Rectal smooth muscle tissue (tissue), 1 donor: Measurements from ENCODE around the gene OR51B5.
"Not testable (repeated sequence)": the region's sequence is repeated elsewhere in the genome, so short reads cannot be mapped to it uniquely, and the experiment has no call there.

Source experiments
- H3K27ac ChIP-seq: one replicate; pipeline ENCODE4 v1.7.0; 2013; ENCODE audit warnings: low read depth, low read length, inconsistent platforms
- H3K27me3 ChIP-seq: one replicate; pipeline ENCODE4 v1.7.0; 2013; ENCODE audit warnings: low read length; ENCODE audit not compliant: control insufficient read depth, insufficient read depth
- H3K36me3 ChIP-seq: one replicate; pipeline ENCODE4 v1.7.0; 2013; ENCODE audit warnings: low read length; ENCODE audit not compliant: control insufficient read depth, insufficient read depth
- H3K4me1 ChIP-seq: one replicate; pipeline ENCODE4 v1.7.0; 2013; ENCODE audit warnings: low read length; ENCODE audit not compliant: control insufficient read depth, insufficient read depth
- H3K4me3 ChIP-seq: one replicate; pipeline ENCODE4 v1.7.0; 2013; ENCODE audit warnings: low read length
- H3K9ac ChIP-seq: one replicate; pipeline ENCODE4 v1.7.0; 2013; ENCODE audit warnings: low read length

OR51B5 gene

DNA sequence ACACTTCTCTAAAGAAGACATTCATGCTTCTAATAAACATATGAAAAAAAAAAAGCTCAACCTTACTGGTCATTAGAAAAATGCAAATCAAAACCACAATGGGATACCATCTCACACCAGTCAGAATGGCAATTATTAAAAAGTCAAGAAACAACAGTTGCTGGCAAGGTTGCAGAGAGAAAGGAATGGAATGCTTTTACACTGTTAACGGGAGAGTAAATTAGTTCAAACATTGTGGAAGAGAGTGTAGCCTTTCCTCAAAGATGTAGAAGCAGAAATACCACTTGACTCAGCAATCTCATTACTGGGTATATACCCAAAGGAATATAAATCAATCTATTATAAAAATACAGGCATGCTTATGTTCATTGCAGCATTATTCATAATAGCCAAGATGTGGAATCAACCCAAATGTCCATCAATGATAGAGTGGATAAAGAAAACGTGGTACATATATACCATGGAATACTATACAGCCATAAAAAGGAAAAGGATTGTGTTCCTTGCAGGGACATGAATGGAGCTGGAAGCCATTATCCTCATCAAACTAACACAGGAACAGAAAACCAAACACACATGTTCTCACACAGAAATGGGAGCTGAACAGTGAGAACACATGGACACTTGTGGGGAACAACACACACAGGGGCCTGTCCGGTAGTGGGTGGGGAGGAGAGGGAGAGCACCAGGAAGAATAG, 29.8 kb downstream of the OR51B5 start:
- not testable (repeated sequence) for H3K4me3 ChIP-seq, H3K27me3 ChIP-seq, H3K36me3 ChIP-seq, H3K9ac ChIP-seq, H3K27ac ChIP-seq, H3K4me1 ChIP-seq

- H3K27me3 ChIP-seq: no peaks in the 10 kb centered on the region
- no peak overlapping the region for H3K4me3 ChIP-seq
- no peak overlapping the region for H3K27ac ChIP-seq
- no peaks in the 10 kb centered on the region for H3K4me1 ChIP-seq
- H3K36me3 ChIP-seq: no peaks in the 10 kb centered on the region
- no peak overlapping the region for H3K9ac ChIP-seq
Measured at GRCh38 chr11:5310423-5310822, 32.9 kb downstream of the OR51B5 start.

DNA sequence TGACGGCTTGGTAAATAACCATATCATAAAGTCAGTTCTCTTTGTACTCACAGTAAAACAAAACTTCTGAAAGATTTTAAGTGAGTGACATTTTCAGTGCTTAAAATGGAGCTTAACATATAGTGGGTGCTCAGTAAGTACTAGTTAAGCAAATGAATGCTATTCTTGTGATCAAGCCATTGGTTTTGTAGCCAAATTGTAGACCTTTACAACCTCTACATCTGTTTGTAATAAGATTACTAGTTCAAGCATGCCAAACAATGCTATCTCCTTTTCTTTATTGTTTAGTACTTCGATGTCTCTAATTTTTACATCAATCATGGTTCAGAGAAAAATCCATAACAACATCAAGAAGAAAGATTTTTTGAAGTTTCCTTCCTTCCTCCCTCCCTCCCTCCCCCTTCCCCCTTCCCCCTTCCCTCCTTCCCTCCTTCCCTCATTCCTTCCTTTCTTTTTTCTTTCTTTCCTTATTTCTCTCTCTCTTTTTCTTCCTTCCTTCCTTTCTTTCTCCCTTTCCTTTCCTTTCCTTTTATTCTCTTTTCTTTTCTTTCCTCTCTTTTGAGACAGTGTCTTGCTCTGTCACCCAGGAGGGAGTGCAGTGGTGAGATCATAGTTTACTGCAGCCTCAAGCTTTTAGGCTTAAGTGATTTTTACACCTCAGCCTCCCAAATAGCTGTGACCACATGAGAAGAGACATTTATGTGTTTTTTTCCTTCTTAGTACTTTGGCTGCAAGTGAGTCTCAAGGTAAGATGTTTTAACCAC, 35.9 kb downstream of the OR51B5 start:
- H3K36me3 ChIP-seq: no peaks in the 10 kb centered on the region
- no peak overlapping the region for H3K9ac ChIP-seq
- H3K27me3 ChIP-seq: no peaks in the 10 kb centered on the region
- H3K4me1 ChIP-seq: no peaks in the 10 kb centered on the region
- H3K27ac ChIP-seq: no peak overlapping the region
- no peak overlapping the region for H3K4me3 ChIP-seq

DNA sequence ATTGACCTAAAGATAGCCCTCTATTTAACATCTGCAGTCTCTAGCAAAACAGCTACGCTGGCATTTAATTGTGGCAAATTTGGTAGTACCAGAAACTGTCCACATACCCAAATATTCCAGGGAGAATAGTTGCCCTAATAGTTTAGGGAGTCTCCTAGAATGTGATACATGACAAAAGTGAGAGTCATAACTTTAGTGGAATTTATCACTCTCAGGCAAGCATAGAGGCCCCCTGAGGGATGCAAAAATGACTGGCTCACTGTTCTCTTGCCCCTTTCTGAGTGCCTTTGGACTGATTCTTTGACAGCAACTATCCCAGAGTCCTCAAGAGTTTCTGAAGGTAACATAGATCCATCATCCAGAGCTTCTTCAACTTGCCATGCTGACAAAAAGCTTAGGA, 39.3 kb downstream of the OR51B5 start:
- Histone ChIP-seq H3K4me3 (no peak overlapping the region), H3K4me1 (no peaks in the 10 kb centered on the region), H3K27ac (no peak overlapping the region), H3K9ac (no peak overlapping the region), H3K36me3 (no peaks in the 10 kb centered on the region), H3K27me3 (no peaks in the 10 kb centered on the region)

GRCh38 chr11:5303626-5304025, 39.7 kb downstream of the OR51B5 start:
- H3K4me3 ChIP-seq: no peak overlapping the region

DNA sequence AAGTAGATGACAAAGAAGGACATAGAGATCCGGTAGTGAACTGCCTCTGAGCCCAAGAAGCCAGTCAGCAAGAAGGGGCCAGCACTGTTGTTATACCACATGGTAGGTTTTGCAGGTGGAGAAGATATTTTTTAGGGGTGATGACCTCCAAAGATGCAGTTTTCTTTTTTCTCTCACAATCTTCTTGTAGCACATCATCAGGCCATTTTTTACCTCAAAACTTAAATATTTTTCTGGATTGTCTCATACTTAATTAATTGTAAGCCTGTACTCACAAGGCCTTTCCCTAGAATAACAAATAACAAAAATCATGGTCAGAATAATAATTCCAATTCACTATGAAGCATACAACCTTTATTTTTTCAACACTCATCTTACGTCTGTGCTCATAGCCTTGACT, 41.5 kb downstream of the OR51B5 start, which contains the start of gene OR51B4:
Gene OR51B4 (minus strand): TSS at position 101 of the 400 bp plus-strand sequence. CDS start 0 bp downstream, at position 101.
- Histone ChIP-seq H3K9ac (no peak within 1 kb of the TSS), H3K36me3 (no peaks in the 10 kb centered on the region), H3K27ac (no peak within 1 kb of the TSS), H3K4me3 (no peak within 1 kb of the TSS), H3K27me3 (no peaks in the 10 kb centered on the region), H3K4me1 (no peaks in the 10 kb centered on the region)

More at GRCh38 chr11:5303626-5304025, 39.7 kb downstream of the OR51B5 start:
- no peaks in the 10 kb centered on the region for H3K4me1 ChIP-seq
- no peak overlapping the region for H3K9ac ChIP-seq
- no peaks in the 10 kb centered on the region for H3K27me3 ChIP-seq
- no peaks in the 10 kb centered on the region for H3K36me3 ChIP-seq
- H3K27ac ChIP-seq: no peak overlapping the region

GRCh38 chr11:5300251-5300650, 43.1 kb downstream of the OR51B5 start:
- Histone ChIP-seq H3K4me3 (no peak overlapping the region), H3K27me3 (no peaks in the 10 kb centered on the region), H3K9ac (no peak overlapping the region), H3K36me3 (no peaks in the 10 kb centered on the region), H3K27ac (no peak overlapping the region), H3K4me1 (no peaks in the 10 kb centered on the region)

- H3K4me1 ChIP-seq: no peaks in the 10 kb centered on the region
- H3K36me3 ChIP-seq: no peaks in the 10 kb centered on the region
- no peak overlapping the region for H3K4me3 ChIP-seq
- H3K27me3 ChIP-seq: no peaks in the 10 kb centered on the region
- H3K9ac ChIP-seq: no peak overlapping the region
- H3K27ac ChIP-seq: no peak overlapping the region
Measured at GRCh38 chr11:5298451-5298850, 44.9 kb downstream of the OR51B5 start.

- H3K4me3 ChIP-seq: no peak overlapping the region
- no peak overlapping the region for H3K9ac ChIP-seq
- H3K27me3 ChIP-seq: no peaks in the 10 kb centered on the region
- H3K4me1 ChIP-seq: no peaks in the 10 kb centered on the region
- no peak overlapping the region for H3K27ac ChIP-seq
- no peaks in the 10 kb centered on the region for H3K36me3 ChIP-seq
Measured at GRCh38 chr11:5297721-5298323, 45.5 kb downstream of the OR51B5 start.

DNA sequence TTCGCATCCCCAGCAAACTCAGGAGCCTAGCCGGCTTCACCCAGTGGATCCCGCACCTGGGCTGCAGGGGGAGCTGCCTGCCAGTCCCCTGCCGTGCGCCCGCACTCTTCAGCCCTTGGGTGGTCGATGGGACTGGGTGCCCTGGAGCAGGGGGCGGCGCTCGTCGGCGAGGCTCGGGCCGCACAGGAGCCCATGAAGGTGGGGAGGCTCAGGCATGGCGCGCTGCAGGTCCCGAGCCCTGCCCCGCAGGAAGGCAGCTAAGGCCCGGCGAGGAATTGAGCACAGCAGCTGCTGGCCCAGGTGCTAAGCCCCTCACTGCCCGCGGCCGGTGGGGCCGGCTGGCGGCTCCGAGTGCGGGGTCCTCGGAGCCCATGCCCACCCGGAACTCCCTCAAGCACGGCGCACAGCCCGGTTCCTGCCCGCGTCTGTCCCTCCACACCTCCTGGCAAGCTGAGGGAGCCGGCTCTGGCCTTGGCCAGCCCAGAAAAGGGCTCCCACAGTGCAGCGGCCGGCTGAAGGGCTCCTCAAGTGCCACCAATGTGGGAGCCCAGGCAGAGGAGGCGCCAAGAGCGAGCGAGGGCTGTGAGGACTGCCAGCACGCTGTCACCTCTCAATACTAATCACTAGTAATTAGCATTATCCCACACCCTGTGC, 48.9 kb downstream of the OR51B5 start:
- not testable (repeated sequence) for H3K9ac ChIP-seq, H3K36me3 ChIP-seq, H3K27me3 ChIP-seq, H3K27ac ChIP-seq, H3K4me3 ChIP-seq, H3K4me1 ChIP-seq

GRCh38 chr11:5293028-5293427, 50.3 kb downstream of the OR51B5 start:
- no peak overlapping the region for H3K27ac ChIP-seq
- H3K4me3 ChIP-seq: no peak overlapping the region
- H3K4me1 ChIP-seq: no peaks in the 10 kb centered on the region
- no peak overlapping the region for H3K9ac ChIP-seq
- H3K27me3 ChIP-seq: no peaks in the 10 kb centered on the region
- no peaks in the 10 kb centered on the region for H3K36me3 ChIP-seq
